Transverse colon (tissue), 4 donors: Measurements from ENCODE around the gene DNAJC12. TPM values are rescaled to one million over a fixed set of nuclear protein-coding genes. Genes with fewer than 3 reads are reported as not detected.

Experiments used
- DNase-seq: peaks from one replicate; pipeline ENCODE4 v3.0.0-alpha.2; 2019
- H3K27ac ChIP-seq, 4 donors: fragments of 200-600 bp; sonication (generic); 2 replicates each; pipeline ENCODE4 v1.5.1; 2016 to 2018; ENCODE audit warnings: inconsistent platforms in 4 of 4
- H3K27me3 ChIP-seq: fragments of 200-600 bp; sonication (generic); 2 replicates; pipeline ENCODE4 v1.5.1; 2017; ENCODE audit warnings: inconsistent platforms
- H3K36me3 ChIP-seq, 4 donors: fragments of 200-600 bp; sonication (generic); 2 replicates each; pipeline ENCODE4 v1.5.1; 2017 to 2019; ENCODE audit warnings: inconsistent platforms in 4 of 4
- H3K4me1 ChIP-seq, 4 donors: fragments of 200-600 bp; sonication (generic); 2 replicates each; pipeline ENCODE4 v1.5.1; 2017 to 2020; ENCODE audit warnings: inconsistent platforms in 4 of 4
- H3K4me3 ChIP-seq, 4 donors: fragments of 200-600 bp; sonication (generic); 1 replicate in 1 of 4; 2 replicates in 3 of 4; pipeline versions ENCODE4 v1.5.1 to v1.6.1; 2017 to 2019; ENCODE audit warnings: inconsistent platforms in 4 of 4
- H3K9me3 ChIP-seq, 2 donors: fragments of 200-600 bp; sonication (generic); 2 replicates each; pipeline ENCODE4 v1.5.1; 2017 to 2019; ENCODE audit warnings: inconsistent platforms in 2 of 2
- CTCF ChIP-seq, 5 experiments: fragments of 200-600 bp in 3 of 5; fragments of 450-650 bp in 2 of 5; sonication (generic) in 3 of 5; IDR thresholded peaks; 1 replicate in 2 of 5; 2 replicates in 3 of 5; pipeline ENCODE4 v1.5.1; 2016 to 2017; ENCODE audit warnings: antibody characterized with exemption in 5 of 5, inconsistent platforms in 3 of 5, mild to moderate bottlenecking in 2 of 5, moderate library complexity in 1 of 5
- EP300 ChIP-seq: sonication (generic); formaldehyde crosslinking; IDR thresholded peaks from one replicate; pipeline ENCODE4 v1.6.1; 2017; ENCODE audit warnings: antibody characterized with exemption, low read depth
- POLR2A ChIP-seq: fragments of 450-650 bp; IDR thresholded peaks from one replicate; pipeline ENCODE4 v1.6.1; 2016; ENCODE audit warnings: antibody characterized with exemption, mild to moderate bottlenecking, moderate library complexity
- POLR2AphosphoS5 ChIP-seq, 3 donors: sonication (generic); formaldehyde crosslinking; IDR thresholded peaks; one replicate each; pipeline ENCODE4 v1.6.1; 2016; ENCODE audit warnings: antibody characterized with exemption in 3 of 3
- WGBS, 2 donors: methylation state at CpG; one replicate each; pipeline ENCODE4 v1.1.5; 2018; ENCODE audit warnings: low coverage in 1 of 2; 5-methylcytosine and 5-hydroxymethylcytosine counted together
- in situ Hi-C, 4 donors: fragments of 200-750 bp; cut with MboI; loops; one replicate each; pipeline versions ENCODE4 v1.15.0 to v1.15.1; 2017; ENCODE audit warnings: low sequenced_read_pairs in 3 of 4, low pct_ligation_motif_present in 1 of 4, low pct_unique_long_range_greater_than_20kb in 1 of 4
- intact Hi-C: fragments of 100-400 bp; cut with DNase I; formaldehyde crosslinking; loops from one replicate; pipeline ENCODE4 v1.15.1; 2023; ENCODE audit warnings: low total_unique reads
- total RNA-seq, 4 donors: library from RNA; depleted of rRNA; stranded (reverse); fragments of >200 nt; gene quantifications; one replicate each; pipeline ENCODE4 v1.1.0, GENCODE V29; 2016

The DNAJC12 gene
- total RNA-seq, 4 donors from 2014 or later: 2.0 to 8.7 (median 4.4) TPM

- H3K27ac ChIP-seq: no peak overlapping the region
- peaks cover 0 to 4% (median 0%) of the 10 kb centered on the region in 4 donors for H3K4me1 ChIP-seq
- H3K9me3 ChIP-seq: no peaks in the 10 kb centered on the region
- H3K4me3 ChIP-seq: no peak overlapping the region
- no peak for DNase-seq
- in situ Hi-C loops (loop anchor here (10.0 to 25.0 kb wide), 4 partner anchors 286 to 453 kb away; no protein-coding TSS in a partner anchor), intact Hi-C loops (loop anchor here (10.0 kb wide), 1 partner anchor 296 kb away; no protein-coding TSS in a partner anchor)
- no peaks in the 10 kb centered on the region for H3K27me3 ChIP-seq
- H3K36me3 ChIP-seq: no peaks in the 10 kb centered on the region
- TF ChIP-seq POLR2A: no peak
- no peak for TF ChIP-seq EP300
- TF ChIP-seq CTCF (IDR thresholded peaks at IDR 0.05): no peak
- TF ChIP-seq POLR2AphosphoS5 (IDR thresholded peaks at IDR 0.05): no peak
- WGBS, 2 donors: 91 to 94% methylated on average over 2 of the region's 2 CpGs
Observed at GRCh38 chr10:67858971-67859370, 21.0 kb upstream of the DNAJC12 start.

GRCh38 chr10:67853512-67853911, 15.5 kb upstream of the DNAJC12 start:
- in situ Hi-C loops (loop anchor here (10.0 to 25.0 kb wide), 4 partner anchors 291 to 459 kb away; no protein-coding TSS in a partner anchor), intact Hi-C loops (loop anchor here (10.0 kb wide), 1 partner anchor 301 kb away; no protein-coding TSS in a partner anchor)
- no peak for DNase-seq
- 71 to 91% methylated on average over 1 to 3 of the region's 3 CpGs for WGBS, 2 donors
- TF ChIP-seq POLR2A: no peak
- no peak for TF ChIP-seq POLR2AphosphoS5 (IDR thresholded peaks at IDR 0.05)
- TF ChIP-seq EP300: no peak
- TF ChIP-seq CTCF (IDR thresholded peaks at IDR 0.05): no peak
- no peaks in the 10 kb centered on the region for H3K36me3 ChIP-seq
- H3K9me3 ChIP-seq: no peaks in the 10 kb centered on the region
- H3K4me3 ChIP-seq: no peak overlapping the region
- peaks cover 0 to 9% (median 6%) of the 10 kb centered on the region in 4 donors for H3K4me1 ChIP-seq
- H3K27ac ChIP-seq: no peak overlapping the region
- H3K27me3 ChIP-seq: no peaks in the 10 kb centered on the region

DNA sequence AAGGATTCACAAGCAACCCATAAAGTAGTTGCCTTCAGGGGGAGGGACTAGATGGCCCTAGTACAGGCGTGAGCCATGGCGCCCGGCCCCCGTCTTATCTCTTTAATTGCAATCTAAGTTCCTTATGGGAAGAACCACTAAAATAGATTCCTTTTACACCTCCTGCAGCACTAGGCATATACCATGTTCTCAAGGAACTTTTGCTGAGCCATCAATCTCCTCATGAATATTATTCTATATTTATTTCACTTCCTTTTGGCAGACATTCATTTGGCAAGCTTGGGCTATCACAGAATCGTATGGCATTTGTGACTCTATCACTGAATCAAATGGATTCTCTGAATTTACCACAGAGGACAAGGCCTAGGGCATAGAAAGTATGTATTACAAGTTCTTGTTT, 14.8 kb upstream of the DNAJC12 start:
- DNase-seq: no peak
- intact Hi-C loops (loop anchor here (10.0 kb wide), 1 partner anchor 302 kb away; no protein-coding TSS in a partner anchor), in situ Hi-C loops (loop anchor here (10.0 to 25.0 kb wide), 4 partner anchors 292 to 460 kb away; no protein-coding TSS in a partner anchor)
- Histone ChIP-seq H3K27me3 (no peaks in the 10 kb centered on the region), H3K9me3 (no peaks in the 10 kb centered on the region), H3K4me1 (peaks cover 0 to 9% (median 6%) of the 10 kb centered on the region in 4 donors), H3K36me3 (no peaks in the 10 kb centered on the region), H3K4me3 (no peak overlapping the region), H3K27ac (no peak overlapping the region)
- no peak for TF ChIP-seq POLR2AphosphoS5 (IDR thresholded peaks at IDR 0.05)
- no peak for TF ChIP-seq CTCF (IDR thresholded peaks at IDR 0.05)
- TF ChIP-seq EP300: no peak
- TF ChIP-seq POLR2A: no peak
- 58 to 67% methylated on average over 5 of the region's 5 CpGs for WGBS, 2 donors

GRCh38 chr10:67851186-67851585, 13.2 kb upstream of the DNAJC12 start:
- Histone ChIP-seq H3K36me3 (no peaks in the 10 kb centered on the region), H3K27ac (no peak overlapping the region), H3K27me3 (no peaks in the 10 kb centered on the region), H3K4me3 (no peak overlapping the region), H3K4me1 (peaks cover 0 to 9% (median 6%) of the 10 kb centered on the region in 4 donors), H3K9me3 (no peaks in the 10 kb centered on the region)
- no peak for TF ChIP-seq EP300
- TF ChIP-seq POLR2A: no peak
- TF ChIP-seq CTCF (IDR thresholded peaks at IDR 0.05): no peak
- no peak for TF ChIP-seq POLR2AphosphoS5 (IDR thresholded peaks at IDR 0.05)
- no peak for DNase-seq
- intact Hi-C loops (loop anchor here (10.0 kb wide), 1 partner anchor 304 kb away; no protein-coding TSS in a partner anchor), in situ Hi-C loops (loop anchor here (10.0 to 25.0 kb wide), 4 partner anchors 294 to 461 kb away; no protein-coding TSS in a partner anchor)
- WGBS, 2 donors: 65 to 79% methylated on average over 2 of the region's 2 CpGs
